Motor neuron (in vitro differentiated cells): ENCODE results near the gene RPUSD4. TPM values are rescaled to one million over a fixed set of nuclear protein-coding genes. Genes with fewer than 3 reads are reported as not detected.

Source experiments
- ATAC-seq, 8 experiments: fragments of 200-7000 bp; cut with Tn5 transposase; replicated peaks in 6 of 8; 2 replicates each; pipeline ENCODE4 v1.8.0; 2021; ENCODE audit warnings: mild to moderate bottlenecking in 8 of 8, moderate library complexity in 8 of 8
- H3K27ac ChIP-seq, 2 donors: fragments of 250-450 bp; sonication (Bioruptor Pico); 2 replicates each; pipeline ENCODE4 v1.9.0; 2021; ENCODE audit warnings: antibody characterized with exemption in 2 of 2, mild to moderate bottlenecking in 2 of 2, moderate library complexity in 1 of 2
- H3K4me1 ChIP-seq, 2 donors: fragments of 250-450 bp; sonication (Bioruptor Pico); replicated peaks in 1 of 2; 2 replicates each; pipeline ENCODE4 v1.6.1; 2021; ENCODE audit warnings: antibody characterized with exemption in 2 of 2, mild to moderate bottlenecking in 2 of 2, moderate library complexity in 1 of 2
- H3K4me3 ChIP-seq, 5 donors: fragments of 250-450 bp; sonication (Bioruptor Pico); 2 replicates each; pipeline ENCODE4 v1.9.0; 2021; ENCODE audit warnings: antibody characterized with exemption in 5 of 5, mild to moderate bottlenecking in 5 of 5, moderate library complexity in 4 of 5
- WGBS, 10 experiments: fragments of 450-650 bp; shearing (Covaris generic); methylation state at CpG; one replicate each; pipeline ENCODE4 v1.0.0; 2022; 5-methylcytosine and 5-hydroxymethylcytosine counted together
- in situ Hi-C, 9 experiments: fragments of 400-800 bp; cut with MboI; loops; one replicate each; pipeline ENCODE4 v1.15.0; 2021; ENCODE audit warnings: low sequenced_read_pairs in 9 of 9, low pct_unique_long_range_greater_than_20kb in 2 of 9; ENCODE audit not compliant: unreplicated experiment in 9 of 9
- total RNA-seq, 8 experiments: library from RNA; unstranded; fragments of 300-600 nt; gene quantifications; 2 replicates each; pipeline versions ENCODE4 v1.2.3 to v1.2.4, GENCODE V29; 2022

Gene RPUSD4
- total RNA-seq, 8 experiments from 2014 or later, result 14.1 to 41.3 (median 22.3) TPM

DNA sequence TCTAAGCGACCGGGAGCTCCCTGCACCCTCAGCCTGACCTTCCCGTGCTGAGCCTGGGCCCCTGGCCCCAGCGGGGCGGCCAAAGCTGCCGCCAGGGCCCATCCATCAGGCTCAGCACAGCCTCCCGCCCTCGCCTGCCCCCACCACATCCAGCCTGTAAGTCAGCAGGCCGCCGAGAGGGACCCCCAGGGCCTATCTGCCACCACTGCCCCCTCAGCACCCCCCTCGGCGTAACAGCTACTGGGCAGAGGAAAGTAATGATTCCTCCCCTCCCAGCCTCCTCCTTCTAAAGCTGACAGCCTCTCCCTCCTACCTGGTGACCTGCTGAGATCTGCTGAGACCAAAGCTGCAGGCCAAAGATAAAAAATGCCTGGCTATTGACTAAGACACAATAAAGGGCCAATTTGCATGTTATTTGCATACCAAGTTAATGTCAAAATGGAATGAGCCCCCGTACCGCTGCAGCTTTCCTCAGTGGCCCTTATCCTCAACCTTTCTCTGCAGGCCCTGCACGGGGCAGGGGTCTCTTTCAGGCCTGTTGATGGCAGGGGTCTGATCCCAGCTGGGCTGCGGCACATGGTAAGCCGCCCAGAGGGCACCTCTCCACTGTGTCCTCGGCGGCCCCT lies 51.6 kb downstream of the RPUSD4 start:
- H3K4me3 ChIP-seq, result no peak overlapping the region
- 0 to 100% (median 40%) methylated on average over 1 to 4 of the region's 19 CpGs; no CpG with 5 or more reads in 6 of the 10 experiments for WGBS, 10 experiments
- in situ Hi-C loops, result no loop called here
- H3K27ac ChIP-seq, result peak overlapping the region in 1 of 2 donors; percentile 26
- peaks cover 47 to 64% of the 10 kb centered on the region in 2 donors for H3K4me1 ChIP-seq
- ATAC-seq, result peak in 4 of 8 experiments; percentile 5 to 66 (median 55)

DNA sequence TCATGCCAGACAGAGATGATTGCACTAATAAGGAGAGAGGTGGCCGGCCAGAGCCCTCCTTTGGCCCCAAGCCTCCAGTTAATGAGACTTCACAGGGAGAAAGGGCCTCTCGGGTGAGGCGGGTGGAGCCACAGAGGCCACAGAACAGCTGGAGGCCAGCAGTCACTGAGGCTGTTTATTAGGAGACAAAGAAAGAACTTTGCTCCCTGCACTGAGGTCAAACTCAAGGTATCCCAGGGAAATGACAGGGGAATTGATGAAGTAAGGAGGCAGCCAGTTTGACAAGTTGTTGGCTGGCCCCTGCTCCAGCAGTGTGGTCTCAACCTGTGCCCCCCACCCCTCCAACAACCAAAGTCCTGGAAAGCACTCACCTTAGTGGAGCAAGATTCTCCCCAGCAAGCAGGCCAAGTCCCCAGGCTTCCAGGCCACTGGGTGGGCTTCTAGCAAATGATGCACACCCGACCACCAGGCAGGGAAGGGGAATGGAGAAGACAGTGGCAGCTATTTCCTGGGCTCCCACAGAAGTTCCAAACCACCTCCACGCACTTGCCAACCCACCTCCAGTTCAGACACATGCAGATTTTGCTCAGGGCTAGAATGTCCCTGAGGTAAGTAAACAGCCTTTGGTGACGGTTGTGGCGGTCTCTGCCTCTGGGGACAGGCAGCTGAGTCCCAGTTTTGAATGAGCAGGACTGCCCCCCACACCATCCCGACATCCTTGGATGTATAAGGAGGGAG lies 53.2 kb downstream of the RPUSD4 start:
- in situ Hi-C loops, result no loop called here
- WGBS, 10 experiments, result 35 to 80% (median 38%) methylated on average over 1 to 5 of the region's 8 CpGs; no CpG with 5 or more reads in 6 of the 10 experiments
- Histone ChIP-seq H3K4me3 (no peak overlapping the region), H3K27ac (no peak overlapping the region), H3K4me1 (peaks cover 52 to 66% of the 10 kb centered on the region in 2 donors)
- peak in 2 of 8 experiments; percentile 51 to 53 for ATAC-seq

DNA sequence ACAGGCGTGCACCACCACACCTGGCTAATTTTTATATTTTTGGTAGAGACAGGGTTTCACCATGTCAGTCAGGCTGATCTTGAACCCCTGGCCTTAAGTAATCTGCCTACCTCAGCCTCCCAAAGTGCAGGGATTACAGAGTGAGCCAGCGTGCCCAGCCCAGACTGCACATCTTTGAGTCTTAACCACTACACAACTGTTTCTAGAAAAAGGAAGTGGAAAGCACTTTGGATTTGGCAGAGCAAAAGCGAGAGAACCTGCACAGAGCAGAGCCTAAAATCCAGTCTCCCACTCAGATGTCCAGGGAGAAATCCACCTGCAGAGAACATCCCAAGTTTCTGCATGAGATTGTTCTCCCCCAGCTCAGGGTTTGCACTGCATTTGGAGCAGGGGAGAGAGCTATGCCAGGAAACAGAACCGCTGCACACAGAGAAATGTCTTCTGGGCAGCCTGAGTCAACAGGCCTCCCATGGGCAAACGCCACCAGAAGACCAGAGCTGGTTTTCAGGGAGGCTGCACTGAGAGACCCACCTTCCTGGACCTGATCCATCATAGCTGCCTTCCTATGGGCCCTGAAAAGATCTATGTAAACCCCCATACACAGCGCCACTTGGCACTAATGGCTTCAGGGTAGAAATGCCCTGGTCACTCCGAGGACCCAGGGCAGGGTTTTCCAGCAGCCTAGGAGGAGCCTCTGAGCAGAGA lies 54.0 kb downstream of the RPUSD4 start:
- peak in 1 of 8 experiments; percentile 24 for ATAC-seq
- Histone ChIP-seq H3K4me1 (peaks cover 45 to 59% of the 10 kb centered on the region in 2 donors), H3K27ac (no peak overlapping the region), H3K4me3 (no peak overlapping the region)
- 71 to 100% (median 100%) methylated on average over 1 to 5 of the region's 7 CpGs; no CpG with 5 or more reads in 4 of the 10 experiments for WGBS, 10 experiments
- in situ Hi-C loops, result no loop called here

DNA sequence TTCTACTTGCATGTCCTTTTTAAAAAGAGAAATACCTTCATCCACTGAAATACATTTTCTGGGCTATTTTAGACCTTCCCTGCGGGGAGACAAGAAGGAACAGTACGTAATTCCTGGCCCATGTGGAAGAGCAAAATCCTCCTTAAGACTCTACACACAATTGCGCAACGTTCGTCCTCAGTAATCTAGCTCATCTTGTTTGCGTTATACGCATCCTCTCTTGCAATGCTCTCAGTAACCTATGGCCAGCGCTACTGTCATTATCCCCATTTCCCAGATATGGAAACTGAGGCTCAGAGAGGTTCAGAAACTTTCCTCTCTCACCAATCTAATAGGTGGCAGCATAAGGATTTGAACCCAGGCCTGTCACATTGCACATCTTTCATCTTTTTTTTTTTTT lies 54.6 kb downstream of the RPUSD4 start:
- ATAC-seq, result no peak
- 65 to 100% (median 94%) methylated on average over 3 to 8 of the region's 8 CpGs; no CpG with 5 or more reads in 1 of the 10 experiments for WGBS, 10 experiments
- H3K27ac ChIP-seq, result no peak overlapping the region
- peaks cover 43 to 56% of the 10 kb centered on the region in 2 donors for H3K4me1 ChIP-seq
- no peak overlapping the region for H3K4me3 ChIP-seq
- in situ Hi-C loops, result no loop called here

DNA sequence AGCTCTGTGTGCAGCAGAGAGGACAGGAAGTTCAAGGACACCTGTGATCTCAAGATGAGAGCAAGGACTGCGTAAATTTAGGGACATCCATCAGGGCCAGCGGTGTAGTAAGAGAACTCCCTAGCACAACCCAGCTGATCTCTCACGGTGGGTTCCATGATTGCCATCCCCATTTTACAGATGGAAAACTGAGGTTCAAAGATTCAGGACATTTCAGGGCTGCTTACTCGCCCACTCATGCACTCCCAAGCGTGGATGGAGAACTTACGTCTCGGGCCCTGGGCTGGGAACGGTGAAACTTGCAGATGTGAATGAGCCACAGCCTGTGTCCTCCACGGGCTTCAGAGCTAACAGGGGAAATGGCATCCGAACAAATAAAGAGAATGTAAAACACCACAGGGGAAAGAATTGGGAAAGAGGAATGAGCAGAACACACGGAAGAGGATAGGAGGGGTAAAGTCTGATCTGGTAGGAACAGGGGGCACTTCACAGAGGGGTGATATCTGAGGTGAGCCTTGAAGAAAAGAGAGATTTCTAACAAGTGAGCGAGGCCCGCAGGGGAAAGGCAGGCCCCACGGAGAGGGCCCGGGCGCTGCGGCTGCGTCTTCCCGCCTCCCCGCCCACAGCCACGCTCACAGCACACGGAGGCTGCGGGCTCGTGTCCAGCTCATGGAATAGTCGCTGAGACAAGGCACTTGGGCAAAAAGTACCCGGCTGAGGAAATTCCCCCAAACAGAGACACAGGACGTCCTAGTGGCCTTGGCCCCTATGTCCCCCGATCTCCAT lies 55.9 kb downstream of the RPUSD4 start:
- in situ Hi-C loops, result no loop called here
- no peak for ATAC-seq
- Histone ChIP-seq H3K27ac (no peak overlapping the region), H3K4me1 (peaks cover 38 to 48% of the 10 kb centered on the region in 2 donors), H3K4me3 (no peak overlapping the region)
- 42 to 100% (median 85%) methylated on average over 1 to 12 of the region's 28 CpGs; no CpG with 5 or more reads in 2 of the 10 experiments for WGBS, 10 experiments

DNA sequence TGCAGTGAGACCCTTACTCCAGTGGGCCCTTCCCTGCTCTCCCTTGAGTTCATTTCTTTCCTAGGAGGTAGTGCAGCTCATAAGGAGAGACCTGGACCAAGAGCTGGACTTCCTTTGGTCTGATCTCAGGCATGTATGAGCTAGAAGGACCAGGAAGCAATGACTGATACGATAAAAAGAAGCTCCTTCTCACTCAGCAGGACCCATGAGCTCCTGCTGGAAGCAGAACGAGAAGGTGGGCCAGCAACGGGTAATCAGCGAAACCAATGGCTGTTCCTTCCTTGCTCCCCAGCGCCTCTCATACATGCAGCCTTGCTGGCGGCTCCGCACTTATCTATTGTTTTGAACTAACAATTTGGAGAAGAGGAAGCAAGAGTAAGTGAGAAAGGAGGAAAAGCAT lies 56.8 kb downstream of the RPUSD4 start:
- Histone ChIP-seq H3K4me3 (no peak overlapping the region), H3K4me1 (peaks cover 29 to 39% of the 10 kb centered on the region in 2 donors), H3K27ac (no peak overlapping the region)
- WGBS, 10 experiments, result 40 to 100% (median 76%) methylated on average over 1 to 7 of the region's 7 CpGs; no CpG with 5 or more reads in 2 of the 10 experiments
- in situ Hi-C loops, result no loop called here
- ATAC-seq, result no peak

DNA sequence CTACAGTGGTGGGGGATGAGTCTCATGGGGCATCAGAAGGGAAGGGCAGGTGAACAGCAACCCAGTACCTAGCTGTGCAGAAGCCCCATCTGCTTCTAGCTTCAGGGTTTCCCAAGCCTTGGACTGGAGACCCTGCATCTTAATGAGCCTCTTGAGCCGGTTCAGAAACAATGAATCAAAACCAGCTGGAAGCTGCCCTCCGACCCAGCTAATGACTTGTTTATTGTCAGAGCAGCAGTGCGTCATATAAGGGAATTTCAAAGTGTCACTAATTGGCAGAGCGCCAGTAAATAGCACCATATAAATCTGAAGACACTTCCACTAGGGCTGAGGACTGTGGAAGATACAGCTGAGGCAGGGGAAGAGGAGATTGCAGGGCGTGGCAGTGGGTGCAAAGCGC lies 57.5 kb downstream of the RPUSD4 start:
- Histone ChIP-seq H3K4me1 (peaks cover 22 to 32% of the 10 kb centered on the region in 2 donors), H3K4me3 (no peak overlapping the region), H3K27ac (peak overlapping the region in 1 of 2 donors; percentile 19)
- peak; percentile 23 to 97 (median 92) for ATAC-seq
- WGBS, 10 experiments, result 0 to 42% (median 0%) methylated on average over 1 to 6 of the region's 6 CpGs; no CpG with 5 or more reads in 4 of the 10 experiments
- in situ Hi-C loops, result no loop called here

DNA sequence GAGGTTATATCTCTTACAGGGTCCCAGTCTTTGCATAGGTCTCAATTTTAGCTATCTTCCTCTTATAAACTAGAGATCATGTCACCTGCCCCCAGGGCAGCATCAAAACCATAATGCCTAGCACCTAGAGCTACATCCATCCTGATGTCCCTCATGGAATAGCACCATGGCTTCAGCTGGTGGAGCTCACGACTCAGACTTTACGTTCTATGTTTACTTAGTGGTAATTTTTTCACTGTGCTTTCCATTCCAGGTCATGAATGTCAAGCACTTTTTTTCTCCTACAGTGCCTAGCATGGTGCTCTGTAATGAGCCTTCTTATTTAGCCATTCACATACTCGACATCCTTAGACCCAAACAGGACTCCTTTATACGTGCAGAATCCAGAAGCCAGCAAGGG lies 58.4 kb downstream of the RPUSD4 start:
- Histone ChIP-seq H3K4me1 (peaks cover 13 to 22% of the 10 kb centered on the region in 2 donors), H3K4me3 (no peak overlapping the region), H3K27ac (no peak overlapping the region)
- 0 to 100% (median 75%) methylated on average over 1 to 4 of the region's 4 CpGs; no CpG with 5 or more reads in 2 of the 10 experiments for WGBS, 10 experiments
- ATAC-seq, result no peak
- in situ Hi-C loops, result no loop called here

DNA sequence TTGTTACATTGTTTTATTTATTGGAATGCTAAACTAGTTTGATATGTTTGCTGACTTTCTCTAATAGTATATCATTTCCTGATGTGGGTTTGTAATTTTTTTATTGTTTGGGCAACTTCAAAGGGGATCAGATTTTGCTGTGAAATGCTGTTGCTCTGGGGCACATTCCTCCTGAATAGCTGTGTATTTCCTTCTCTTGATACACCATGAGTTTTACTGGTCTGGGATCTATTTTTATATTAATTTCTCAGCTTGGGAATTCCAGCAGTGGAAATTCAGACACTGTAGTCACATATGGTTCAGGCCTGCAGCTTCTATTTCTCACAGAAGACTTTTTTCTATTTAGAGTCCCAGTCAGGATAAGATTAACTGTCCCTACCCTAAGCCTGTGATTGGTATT lies 58.9 kb downstream of the RPUSD4 start:
- no peak overlapping the region for H3K27ac ChIP-seq
- no peak overlapping the region for H3K4me3 ChIP-seq
- ATAC-seq, result peak in 1 of 8 experiments; percentile 24
- in situ Hi-C loops, result no loop called here
- peaks cover 13 to 21% of the 10 kb centered on the region in 2 donors for H3K4me1 ChIP-seq

DNA sequence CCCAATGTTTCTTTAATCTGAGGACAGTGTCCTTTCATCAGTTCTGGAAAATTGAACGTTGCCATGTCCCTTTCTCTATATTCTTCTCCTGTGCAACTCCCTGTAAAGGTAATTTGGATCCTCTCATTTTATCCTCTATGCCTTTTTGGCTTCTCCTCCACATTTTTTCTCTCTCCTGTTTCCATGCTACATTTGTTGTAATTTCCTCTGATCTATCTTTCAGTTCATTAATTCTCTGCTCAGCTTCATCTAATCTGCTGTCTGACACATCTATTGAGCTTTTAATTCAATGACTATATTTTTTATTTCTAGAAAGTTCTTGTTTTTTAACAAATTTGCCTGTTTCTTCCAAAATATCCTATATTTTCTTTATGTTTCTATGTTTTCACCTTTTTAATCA lies 59.3 kb downstream of the RPUSD4 start:
- 17 to 100% (median 82%) methylated on average over 1 of the region's 1 CpG; no CpG with 5 or more reads in 1 of the 10 experiments for WGBS, 10 experiments
- H3K4me3 ChIP-seq, result no peak overlapping the region
- H3K4me1 ChIP-seq, result peaks cover 17 to 24% of the 10 kb centered on the region in 2 donors
- no peak overlapping the region for H3K27ac ChIP-seq
- in situ Hi-C loops, result no loop called here
- ATAC-seq, result no peak
